ENCODE results near the gene LTBP1. TPM values are rescaled to one million over a fixed set of nuclear protein-coding genes. Genes with fewer than 3 reads are reported as not detected.

The LTBP1 gene
- polyA plus RNA-seq, 1 donor (not counting 4 experiments of a cell fraction or from before 2014, with no cell fraction given) = 9.2 TPM

DNA sequence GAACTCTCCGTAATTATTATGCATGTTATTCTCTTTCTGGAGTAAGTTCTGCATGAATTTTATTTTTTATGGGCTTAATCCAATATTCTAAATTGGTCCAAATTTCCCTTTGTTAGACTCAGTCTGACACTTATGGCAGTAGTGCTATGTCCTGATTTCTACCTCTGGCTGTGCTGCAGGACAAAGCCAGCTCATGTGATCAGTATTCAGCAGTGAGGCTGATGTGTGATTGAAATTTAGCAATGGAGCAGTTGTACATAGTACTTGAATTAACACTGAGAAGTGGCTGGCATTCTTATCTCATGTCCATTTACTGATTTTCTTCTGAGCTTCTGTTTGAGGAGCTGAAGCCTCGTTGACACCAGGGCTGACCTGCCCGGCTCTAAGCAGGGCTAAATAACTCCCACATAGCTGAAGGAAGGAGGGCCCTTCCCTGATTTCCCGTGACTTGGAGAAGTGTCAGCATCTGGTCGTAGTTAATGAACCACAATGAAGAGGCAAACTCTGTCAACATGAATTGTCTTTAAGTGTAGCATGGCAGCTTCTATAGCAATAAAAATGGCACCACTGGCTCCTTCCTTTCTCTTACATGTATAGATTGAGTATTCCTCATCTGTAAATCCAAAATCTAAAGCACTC lies 370.7 kb downstream of the LTBP1 start:
- Histone ChIP-seq H3K27ac (ENCODE audit: control insufficient read depth, insufficient read depth, low read length) (no peak overlapping the region), H3K4me1 (ENCODE audit: control insufficient read depth, extremely low read depth, insufficient read depth, low read length) (peaks cover 6% of the 10 kb centered on the region), H3K4me3 (ENCODE audit: control insufficient read depth in 2 of 3, extremely low read depth in 1 of 3, insufficient read depth in 2 of 3, low read depth in 1 of 3, low read length in 3 of 3) (no peak overlapping the region), H4K20me1 (ENCODE audit: control insufficient read depth, extremely low read depth, insufficient read depth, low read length) (no peaks in the 10 kb centered on the region), H3K79me2 (ENCODE audit: control insufficient read depth, insufficient read depth, low read length) (no peaks in the 10 kb centered on the region), H3K36me3 (ENCODE audit: control insufficient read depth in 2 of 2, extremely low read depth in 1 of 2, insufficient read depth in 2 of 2, low read length in 2 of 2) (no peaks in the 10 kb centered on the region), H3K9me1 (ENCODE audit: control insufficient read depth, extremely low read depth, insufficient read depth, low read length) (no peaks in the 10 kb centered on the region), H3K4me2 (ENCODE audit: control insufficient read depth, extremely low read depth, insufficient read depth, low read depth, low read length) (no peak overlapping the region), H2AFZ (ENCODE audit: control insufficient read depth, low read length) (no peak overlapping the region), H3K27me3 (ENCODE audit: control insufficient read depth, extremely low read depth, insufficient read depth, low read length) (no peaks in the 10 kb centered on the region), H3K9me3 (ENCODE audit: control insufficient read depth, low read depth, low read length) (no peaks in the 10 kb centered on the region), H3K9ac (ENCODE audit: control insufficient read depth, extremely low read depth, insufficient read depth, low read length) (no peak overlapping the region)
- TF ChIP-seq EZH2 (IDR thresholded peaks at IDR 0.05; ENCODE audit: low read length) = no peak
- TF ChIP-seq, protein P1, sequence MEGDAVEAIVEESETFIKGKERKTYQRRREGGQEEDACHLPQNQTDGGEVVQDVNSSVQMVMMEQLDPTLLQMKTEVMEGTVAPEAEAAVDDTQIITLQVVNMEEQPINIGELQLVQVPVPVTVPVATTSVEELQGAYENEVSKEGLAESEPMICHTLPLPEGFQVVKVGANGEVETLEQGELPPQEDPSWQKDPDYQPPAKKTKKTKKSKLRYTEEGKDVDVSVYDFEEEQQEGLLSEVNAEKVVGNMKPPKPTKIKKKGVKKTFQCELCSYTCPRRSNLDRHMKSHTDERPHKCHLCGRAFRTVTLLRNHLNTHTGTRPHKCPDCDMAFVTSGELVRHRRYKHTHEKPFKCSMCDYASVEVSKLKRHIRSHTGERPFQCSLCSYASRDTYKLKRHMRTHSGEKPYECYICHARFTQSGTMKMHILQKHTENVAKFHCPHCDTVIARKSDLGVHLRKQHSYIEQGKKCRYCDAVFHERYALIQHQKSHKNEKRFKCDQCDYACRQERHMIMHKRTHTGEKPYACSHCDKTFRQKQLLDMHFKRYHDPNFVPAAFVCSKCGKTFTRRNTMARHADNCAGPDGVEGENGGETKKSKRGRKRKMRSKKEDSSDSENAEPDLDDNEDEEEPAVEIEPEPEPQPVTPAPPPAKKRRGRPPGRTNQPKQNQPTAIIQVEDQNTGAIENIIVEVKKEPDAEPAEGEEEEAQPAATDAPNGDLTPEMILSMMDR (optimal IDR thresholded peaks at IDR 0.05 in 1 of 3, IDR thresholded peaks at IDR 0.05 in 1 of 3, conservative IDR thresholded peaks at IDR 0.05 in 1 of 3; ENCODE audit: extremely low read depth in 1 of 3, insufficient read depth in 2 of 3, low read length in 3 of 3) = no peak
- DNase-seq (ENCODE audit: low read depth, low spot score) = no peak
- FAIRE-seq = no peak
- dilution Hi-C loops (cut with MboI; ENCODE audit: extremely low pct_ligation_motif_present, low sequenced_read_pairs) = no loop called here

DNA sequence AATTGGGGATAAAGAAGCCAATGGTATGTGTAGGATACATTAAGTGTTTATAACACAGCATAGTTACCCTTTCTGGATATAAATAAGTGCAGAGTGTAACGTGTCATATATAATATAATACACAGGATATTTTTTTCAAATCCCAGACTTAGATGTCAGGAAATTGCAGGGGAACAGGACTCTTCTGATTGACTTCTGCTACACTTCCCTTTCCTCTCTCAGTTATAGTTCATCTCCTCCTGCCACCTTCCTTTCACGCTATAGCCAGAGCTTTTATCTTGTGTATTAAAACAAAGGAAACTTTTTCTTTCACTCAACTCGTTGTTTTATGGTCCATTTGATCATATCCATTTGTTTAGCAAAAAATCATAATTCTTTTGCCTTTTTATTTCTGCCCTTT lies 371.7 kb downstream of the LTBP1 start:
- no peak overlapping the region for H3K9ac ChIP-seq (ENCODE audit: control insufficient read depth, extremely low read depth, insufficient read depth, low read length)

More for the DNA sequence above, 371.7 kb downstream of the LTBP1 start:
- Histone ChIP-seq H3K4me1 (ENCODE audit: control insufficient read depth, extremely low read depth, insufficient read depth, low read length) (peaks cover 6% of the 10 kb centered on the region), H3K36me3 (ENCODE audit: control insufficient read depth in 2 of 2, extremely low read depth in 1 of 2, insufficient read depth in 2 of 2, low read length in 2 of 2) (no peaks in the 10 kb centered on the region), H2AFZ (ENCODE audit: control insufficient read depth, low read length) (no peak overlapping the region), H3K9me3 (ENCODE audit: control insufficient read depth, low read depth, low read length) (no peaks in the 10 kb centered on the region), H4K20me1 (ENCODE audit: control insufficient read depth, extremely low read depth, insufficient read depth, low read length) (no peaks in the 10 kb centered on the region), H3K4me3 (ENCODE audit: control insufficient read depth in 2 of 3, extremely low read depth in 1 of 3, insufficient read depth in 2 of 3, low read depth in 1 of 3, low read length in 3 of 3) (no peak overlapping the region), H3K27ac (ENCODE audit: control insufficient read depth, insufficient read depth, low read length) (no peak overlapping the region), H3K9me1 (ENCODE audit: control insufficient read depth, extremely low read depth, insufficient read depth, low read length) (no peaks in the 10 kb centered on the region), H3K79me2 (ENCODE audit: control insufficient read depth, insufficient read depth, low read length) (no peaks in the 10 kb centered on the region), H3K27me3 (ENCODE audit: control insufficient read depth, extremely low read depth, insufficient read depth, low read length) (no peaks in the 10 kb centered on the region), H3K4me2 (ENCODE audit: control insufficient read depth, extremely low read depth, insufficient read depth, low read depth, low read length) (no peak overlapping the region)
- DNase-seq (ENCODE audit: low read depth, low spot score) (no peak), FAIRE-seq (no peak)
- no peak for TF ChIP-seq EZH2 (IDR thresholded peaks at IDR 0.05; ENCODE audit: low read length)
- TF ChIP-seq, protein P1 (optimal IDR thresholded peaks at IDR 0.05 in 1 of 3, IDR thresholded peaks at IDR 0.05 in 1 of 3, conservative IDR thresholded peaks at IDR 0.05 in 1 of 3; ENCODE audit: extremely low read depth in 1 of 3, insufficient read depth in 2 of 3, low read length in 3 of 3) = no peak
- dilution Hi-C loops (cut with MboI; ENCODE audit: extremely low pct_ligation_motif_present, low sequenced_read_pairs) = no loop called here

All from keratinocyte (primary cell).